ENCODE results near the gene PDP2. TPM values are rescaled to one million over a fixed set of nuclear protein-coding genes. Genes with fewer than 3 reads are reported as not detected.
"Not testable (repeated sequence)": the region's sequence is repeated elsewhere in the genome, so short reads cannot be mapped to it uniquely, and the experiment has no call there.

PDP2 gene
- total RNA-seq, 1 experiment from 2014 or later = 12.1 TPM

DNA sequence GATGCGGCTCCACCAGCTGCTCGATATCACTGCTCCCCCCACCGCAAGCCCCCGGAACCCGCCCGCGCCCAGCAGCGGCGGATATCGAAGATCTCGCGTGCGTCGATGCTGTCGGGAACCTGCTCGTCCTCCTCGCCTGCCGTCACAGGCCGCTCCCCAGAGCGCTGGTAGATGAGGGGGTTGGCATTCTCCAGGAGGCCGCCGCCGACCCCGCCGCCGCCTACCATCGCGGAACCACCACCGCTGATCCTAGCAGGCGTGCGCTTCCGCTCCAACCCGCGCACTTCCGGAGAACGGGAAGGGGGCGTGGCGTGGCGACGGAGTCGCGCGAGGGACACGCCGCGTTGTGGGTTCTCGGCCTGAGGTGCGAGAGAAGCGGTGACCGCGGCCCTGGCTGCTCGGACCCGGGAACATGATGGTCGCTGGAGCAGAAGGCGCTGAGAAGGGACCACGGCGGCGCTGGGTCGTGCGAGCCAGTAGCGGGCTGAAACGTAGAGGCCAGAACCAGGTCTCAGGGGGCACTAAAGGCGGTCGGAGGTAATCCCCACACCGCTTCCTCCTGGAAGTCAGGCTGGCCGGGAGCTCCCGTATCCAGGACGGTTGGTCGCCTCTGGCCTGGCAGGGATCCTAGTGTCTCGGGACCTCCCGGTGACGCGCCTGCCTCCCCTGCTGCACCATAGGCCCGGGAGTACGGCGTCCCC is 54.0 kb downstream of the PDP2 start, which contains the start of gene CIAO2B:
Gene CIAO2B (minus strand): TSS at position 265 of the 701 bp plus-strand sequence. CDS start 38 bp downstream, at position 227.
- peak; percentile 80 for DNase-seq (ENCODE audit: low read depth)

DNA sequence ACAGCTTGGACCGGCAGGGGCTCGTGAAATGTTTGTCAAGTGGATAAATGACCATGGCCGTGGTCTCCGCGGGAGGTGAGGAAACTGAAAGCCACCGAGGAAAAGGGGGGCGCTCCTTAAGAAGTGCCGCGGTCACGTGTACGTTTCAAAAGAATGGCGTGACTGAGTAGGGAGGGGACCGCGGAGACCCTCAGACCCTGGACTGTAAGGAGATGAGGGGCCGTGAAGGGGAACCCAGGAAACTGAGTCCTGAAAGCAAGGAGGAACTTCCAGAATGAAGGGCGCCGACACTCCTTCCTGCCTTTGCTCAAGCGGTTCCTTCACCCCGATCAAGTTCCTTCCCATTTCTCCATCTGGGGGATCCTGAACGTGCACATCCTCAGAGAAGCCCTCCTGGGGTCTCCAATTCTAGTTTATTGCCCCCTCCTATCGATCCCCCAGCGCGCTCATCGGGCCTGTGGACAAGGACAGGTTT is 54.6 kb downstream of the PDP2 start:
- not testable (repeated sequence) for DNase-seq (ENCODE audit: low read depth)

DNA sequence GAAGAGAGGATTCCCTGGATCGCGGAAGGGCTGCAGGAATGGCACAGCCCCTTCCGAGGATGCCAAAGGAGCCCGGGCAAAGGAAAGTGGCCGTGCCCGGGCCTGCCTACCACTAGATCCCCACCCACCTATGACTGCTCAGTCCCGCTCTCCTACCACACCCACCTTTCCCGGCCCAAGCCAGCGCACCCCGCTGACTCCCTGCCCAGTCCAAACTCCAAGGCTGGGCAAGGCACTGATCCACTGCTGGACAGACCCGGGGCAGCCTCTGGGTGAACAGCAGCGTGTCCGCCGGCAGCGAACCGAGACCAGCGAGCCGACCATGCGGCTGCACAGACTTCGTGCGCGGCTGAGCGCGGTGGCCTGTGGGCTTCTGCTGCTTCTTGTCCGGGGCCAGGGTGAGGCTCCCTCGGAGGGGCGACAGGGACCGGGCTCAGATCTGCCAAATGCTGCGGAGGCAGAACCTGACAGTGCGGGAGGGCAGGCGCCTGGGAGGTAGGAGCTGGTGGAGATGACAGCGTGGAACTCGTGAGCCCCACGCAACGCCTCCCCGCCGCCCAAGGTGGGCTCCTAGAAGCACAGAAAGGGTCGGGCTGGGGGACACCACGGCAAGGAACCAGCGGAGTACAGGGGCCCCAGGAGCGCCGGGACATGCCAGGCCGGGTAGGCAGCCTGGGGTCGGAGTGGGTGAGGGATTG is 55.1 kb downstream of the PDP2 start, which contains the start of gene CES2:
Gene CES2 (plus strand): TSS at position 203 of the 698 bp plus-strand sequence. CDS start 120 bp downstream, at position 323.
- peak; percentile 22 for DNase-seq (ENCODE audit: low read depth)

DNA sequence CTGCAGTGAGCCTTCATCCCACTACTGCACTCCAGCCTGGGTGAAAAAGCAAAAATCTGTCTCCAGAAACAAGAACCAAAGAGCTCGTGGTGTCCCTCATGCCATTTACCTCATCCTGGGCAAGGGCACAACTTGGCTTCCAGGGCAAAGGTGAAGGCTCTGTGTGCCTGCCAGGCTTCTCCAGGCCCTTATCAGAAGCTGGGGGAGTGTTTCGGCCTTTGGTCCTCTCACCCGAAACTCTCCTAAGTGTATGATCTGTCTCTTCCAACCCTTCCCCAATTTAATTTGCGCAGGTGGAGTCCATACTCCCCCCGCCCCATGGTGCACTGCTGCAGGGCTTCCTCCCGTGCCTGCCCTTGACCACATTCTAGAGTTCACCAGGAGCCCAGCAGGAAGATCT is 56.1 kb downstream of the PDP2 start:
- DNase-seq (ENCODE audit: low read depth) = no peak

DNA sequence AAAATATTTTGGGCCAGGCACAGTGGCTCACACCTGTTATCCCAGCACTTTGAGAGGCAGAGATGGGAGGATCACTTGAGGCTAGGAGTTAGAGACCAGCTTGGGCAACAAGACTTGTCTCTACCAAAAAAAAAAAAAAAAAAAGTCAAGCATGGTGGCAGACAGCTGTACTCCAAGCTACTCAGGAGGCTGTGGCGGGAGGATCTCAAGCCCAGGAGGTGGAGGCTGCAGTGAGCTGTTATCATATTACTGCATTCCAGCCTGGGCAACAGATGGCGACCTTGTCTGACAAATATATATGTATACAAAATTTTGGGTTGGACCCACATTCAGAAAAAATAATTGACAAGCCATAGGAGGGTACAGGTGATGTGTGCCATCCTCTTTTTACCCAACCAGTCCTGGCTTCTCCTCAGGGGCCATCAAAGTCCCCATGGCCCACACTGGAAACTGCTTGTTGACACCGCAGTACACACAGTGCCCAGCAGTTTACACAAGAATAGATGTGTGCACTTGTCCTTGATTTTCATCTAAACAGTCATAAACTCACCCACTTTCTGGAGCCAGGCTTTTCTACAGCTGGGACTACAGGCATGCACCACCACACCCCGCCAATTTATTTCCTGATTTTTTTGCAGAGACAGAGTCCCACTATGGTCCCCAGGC is 56.7 kb downstream of the PDP2 start:
- DNase-seq (ENCODE audit: low read depth) = no peak

DNA sequence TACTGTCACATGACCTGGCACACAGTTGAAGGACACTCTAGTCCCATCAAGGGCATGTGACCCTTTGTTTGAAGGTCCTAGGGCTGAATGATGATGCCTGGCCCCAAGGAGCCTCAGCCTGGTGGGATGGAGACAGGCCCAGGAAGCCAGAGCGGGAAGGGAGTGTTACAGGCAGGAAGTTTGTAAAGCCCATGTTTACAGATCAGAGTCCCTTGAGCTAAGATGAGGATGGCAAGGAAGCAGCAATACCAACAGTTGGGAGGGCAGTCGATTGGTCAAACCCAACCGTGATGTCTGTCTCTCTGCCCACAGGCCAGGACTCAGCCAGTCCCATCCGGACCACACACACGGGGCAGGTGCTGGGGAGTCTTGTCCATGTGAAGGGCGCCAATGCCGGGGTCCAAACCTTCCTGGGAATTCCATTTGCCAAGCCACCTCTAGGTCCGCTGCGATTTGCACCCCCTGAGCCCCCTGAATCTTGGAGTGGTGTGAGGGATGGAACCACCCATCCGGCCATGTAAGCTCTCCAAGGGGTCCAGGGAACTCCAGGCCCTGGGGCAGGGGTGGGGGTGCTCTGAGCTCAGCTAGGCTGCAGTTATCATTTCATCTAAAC is 57.5 kb downstream of the PDP2 start:
- no peak for DNase-seq (ENCODE audit: low read depth)

DNA sequence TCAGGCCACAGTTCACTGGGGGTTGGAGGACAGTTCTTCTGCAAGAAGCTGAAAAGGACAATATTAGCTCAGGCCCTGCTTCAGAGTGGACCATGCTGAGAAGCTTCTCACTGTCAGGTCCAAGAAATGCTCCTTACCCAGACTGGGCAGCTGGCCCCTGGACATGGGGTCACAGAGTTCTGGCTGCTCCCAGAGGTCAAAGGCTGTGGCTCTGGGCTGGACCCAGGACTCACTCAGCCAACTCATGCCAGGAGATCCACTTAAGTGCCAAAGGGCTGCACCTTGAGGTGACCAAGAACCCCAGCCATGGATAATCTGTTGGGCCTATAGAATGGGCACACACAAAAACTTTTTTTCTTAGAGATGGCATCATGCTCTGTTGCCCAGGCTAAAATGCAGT is 59.1 kb downstream of the PDP2 start:
- no peak for DNase-seq (ENCODE audit: low read depth)

DNA sequence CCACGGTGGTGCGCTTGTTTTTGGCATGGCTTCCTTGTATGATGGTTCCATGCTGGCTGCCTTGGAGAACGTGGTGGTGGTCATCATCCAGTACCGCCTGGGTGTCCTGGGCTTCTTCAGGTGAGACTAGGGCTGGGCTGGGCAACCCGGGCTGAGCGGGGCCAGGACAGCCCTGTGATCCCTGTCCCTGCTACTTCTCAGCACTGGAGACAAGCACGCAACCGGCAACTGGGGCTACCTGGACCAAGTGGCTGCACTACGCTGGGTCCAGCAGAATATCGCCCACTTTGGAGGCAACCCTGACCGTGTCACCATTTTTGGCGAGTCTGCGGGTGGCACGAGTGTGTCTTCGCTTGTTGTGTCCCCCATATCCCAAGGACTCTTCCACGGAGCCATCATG is 59.9 kb downstream of the PDP2 start:
- no peak for DNase-seq (ENCODE audit: low read depth)

Other genes starting within 250 kb of the PDP2 start
- 27.0 and 34.4 TPM in 2 replicates for gene CMTM4, start 183.8 kb upstream of the PDP2 start, total RNA-seq (2014; rRNA removed; shearing (Covaris generic))
- gene DYNC1LI2, start 128.9 kb upstream of the PDP2 start, total RNA-seq (2014; rRNA removed; shearing (Covaris generic)) = 29.6 and 52.9 TPM in 2 replicates
- not detected in 2 replicates for gene TERB1, start 78.9 kb upstream of the PDP2 start, total RNA-seq (2014; rRNA removed; shearing (Covaris generic))
- 86.8 and 93.6 TPM in 2 replicates for gene NAE1, start 49.5 kb upstream of the PDP2 start, total RNA-seq (2014; rRNA removed; shearing (Covaris generic))
- gene CA7, start 36.1 kb upstream of the PDP2 start, total RNA-seq (2014; rRNA removed; shearing (Covaris generic)) = not detected in 2 replicates
- gene CDH16, start 38.4 kb downstream of the PDP2 start, total RNA-seq (2014; rRNA removed; shearing (Covaris generic)) = not detected in 2 replicates
- gene RRAD, start 45.0 kb downstream of the PDP2 start, total RNA-seq (2014; rRNA removed; shearing (Covaris generic)) = 0.13 TPM in 1 of 2 replicates, not detected in the other
- 230 and 244 TPM in 2 replicates for gene CIAO2B, start 53.9 kb downstream of the PDP2 start, total RNA-seq (2014; rRNA removed; shearing (Covaris generic))
- gene CES2, start 55.0 kb downstream of the PDP2 start, total RNA-seq (2014; rRNA removed; shearing (Covaris generic)) = 19.3 and 24.0 TPM in 2 replicates
- 0.53 and 1.2 TPM in 2 replicates for gene CES3, start 80.8 kb downstream of the PDP2 start, total RNA-seq (2014; rRNA removed; shearing (Covaris generic))
- not detected in 2 replicates for gene CES4A, start 108.1 kb downstream of the PDP2 start, total RNA-seq (2014; rRNA removed; shearing (Covaris generic))
- gene CBFB, start 148.6 kb downstream of the PDP2 start, total RNA-seq (2014; rRNA removed; shearing (Covaris generic)) = 62.7 and 93.7 TPM in 2 replicates
- 12.1 and 23.8 TPM in 2 replicates for gene PHAF1, start 229.4 kb downstream of the PDP2 start, total RNA-seq (2014; rRNA removed; shearing (Covaris generic))

Measured in HT1080 (cell line).